Effector memory CD8-positive, alpha-beta T cell (primary cell): ENCODE measurements around the gene DENND4A.
A peak's percentile ranks its signal among the peaks of the same experiment; 100 is the strongest.

Experiments used
- ATAC-seq: fragments of 150-1000 bp; cut with Tn5 transposase; replicated peaks from 2 replicates; pipeline ENCODE4 v1.10.0; 2021; ENCODE audit warnings: mild to moderate bottlenecking, moderate library complexity
- DNase-seq, 3 experiments: peaks; one replicate each; pipeline ENCODE4 v3.0.0; 2021
- H3K27ac Mint-ChIP-seq, 2 donors: one replicate each; pipeline ENCODE4 v1.8.0; 2022; ENCODE audit warnings: mild to moderate bottlenecking in 2 of 2, mixed read lengths in 2 of 2, moderate library complexity in 2 of 2
- H3K27me3 Mint-ChIP-seq, 2 donors: one replicate each; pipeline ENCODE4 v1.8.0; 2022; ENCODE audit warnings: mixed read lengths in 2 of 2
- H3K36me3 Mint-ChIP-seq: one replicate; pipeline ENCODE4 v1.8.0; 2022; ENCODE audit warnings: mild to moderate bottlenecking, moderate library complexity, mixed read lengths; ENCODE audit not compliant: insufficient read depth
- H3K4me1 Mint-ChIP-seq, 2 donors: one replicate each; pipeline ENCODE4 v1.8.0; 2022; ENCODE audit warnings: low read depth in 2 of 2, mixed read lengths in 2 of 2
- H3K4me3 Mint-ChIP-seq, 2 donors: one replicate each; pipeline ENCODE4 v1.8.0; 2022; ENCODE audit warnings: mild to moderate bottlenecking in 2 of 2, mixed read lengths in 2 of 2, moderate library complexity in 2 of 2
- H3K9me3 Mint-ChIP-seq, 2 donors: one replicate each; pipeline ENCODE4 v1.8.0; 2022; ENCODE audit warnings: mixed read lengths in 2 of 2
- total RNA-seq, 9 experiments: gene quantifications; one replicate each; lab custom pipeline; 2026; lab: John Stamatoyannopoulos, UW

Gene DENND4A
- total RNA-seq: 150 to 281 (median 190) reads per million in 9 experiments

GRCh38 chr15:65792138-65792987 lies at the start of gene DENND4A:
Gene DENND4A (minus strand): TSS chr15:65792293. CDS start chr15:65756450, 35,843 bp downstream.
- no peaks in the 10 kb centered on the region for H3K9me3 Mint-ChIP-seq
- no peaks in the 10 kb centered on the region for H3K27me3 Mint-ChIP-seq
- H3K4me1 Mint-ChIP-seq: peaks cover 19 to 37% of the 10 kb centered on the region in 2 donors
- peak; percentile 97 to 98 (median 98) for DNase-seq
- peak within 1 kb of the TSS; percentile 81 to 90 for H3K4me3 Mint-ChIP-seq
- H3K27ac Mint-ChIP-seq: peak within 1 kb of the TSS; percentile 98 to 99
- peaks cover 46% of the 10 kb centered on the region for H3K36me3 Mint-ChIP-seq
- peak; percentile 79 for ATAC-seq

GRCh38 chr15:65841121-65841930 lies 49.2 kb upstream of the DENND4A start:
- Mint-ChIP-seq H3K9me3 (no peaks in the 10 kb centered on the region), H3K27me3 (no peaks in the 10 kb centered on the region), H3K4me1 (peaks cover 4 to 5% of the 10 kb centered on the region in 2 donors), H3K4me3 (no peak overlapping the region), H3K36me3 (peaks cover 4% of the 10 kb centered on the region), H3K27ac (no peak overlapping the region)
- DNase-seq (no peak), ATAC-seq (no peak)

- no peak for DNase-seq
- Mint-ChIP-seq H3K36me3 (peaks cover 4% of the 10 kb centered on the region), H3K27me3 (no peaks in the 10 kb centered on the region)
Measured at GRCh38 chr15:65839985-65840384, 47.9 kb upstream of the DENND4A start.

GRCh38 chr15:65839354-65839901 lies 47.3 kb upstream of the DENND4A start:
- H3K9me3 Mint-ChIP-seq: no peaks in the 10 kb centered on the region
- ATAC-seq (no peak), DNase-seq (no peak)
- no peaks in the 10 kb centered on the region for H3K27me3 Mint-ChIP-seq
- peaks cover 4% of the 10 kb centered on the region for H3K36me3 Mint-ChIP-seq
- no peak overlapping the region for H3K4me3 Mint-ChIP-seq
- H3K27ac Mint-ChIP-seq: no peak overlapping the region
- H3K4me1 Mint-ChIP-seq: peaks cover 4 to 12% of the 10 kb centered on the region in 2 donors

More at GRCh38 chr15:65839985-65840384, 47.9 kb upstream of the DENND4A start:
- ATAC-seq: no peak
- Mint-ChIP-seq H3K4me1 (peaks cover 4 to 9% of the 10 kb centered on the region in 2 donors), H3K4me3 (no peak overlapping the region), H3K27ac (no peak overlapping the region), H3K9me3 (no peaks in the 10 kb centered on the region)

- Mint-ChIP-seq H3K27ac (peak overlapping the region in 1 of 2 donors; percentile 47), H3K36me3 (no peaks in the 10 kb centered on the region), H3K4me3 (no peak overlapping the region), H3K27me3 (no peaks in the 10 kb centered on the region), H3K4me1 (peaks cover 19 to 29% of the 10 kb centered on the region in 2 donors), H3K9me3 (no peaks in the 10 kb centered on the region)
- ATAC-seq (no peak), DNase-seq (no peak)
Measured at GRCh38 chr15:65837301-65838294, 45.5 kb upstream of the DENND4A start.

GRCh38 chr15:65836665-65837064 lies 44.6 kb upstream of the DENND4A start:
- Mint-ChIP-seq H3K27ac (peak overlapping the region in 1 of 2 donors; percentile 47), H3K36me3 (no peaks in the 10 kb centered on the region), H3K9me3 (no peaks in the 10 kb centered on the region), H3K4me1 (peaks cover 23 to 35% of the 10 kb centered on the region in 2 donors), H3K4me3 (no peak overlapping the region), H3K27me3 (no peaks in the 10 kb centered on the region)
- ATAC-seq: no peak
- DNase-seq: peak in 1 of 3 experiments; percentile 19

GRCh38 chr15:65835447-65835846 lies 43.4 kb upstream of the DENND4A start:
- Mint-ChIP-seq H3K36me3 (no peaks in the 10 kb centered on the region), H3K27me3 (no peaks in the 10 kb centered on the region), H3K4me1 (peaks cover 25 to 38% of the 10 kb centered on the region in 2 donors), H3K4me3 (no peak overlapping the region), H3K27ac (peak overlapping the region; percentile 12 to 56), H3K9me3 (no peaks in the 10 kb centered on the region)
- no peak for ATAC-seq
- no peak for DNase-seq

GRCh38 chr15:65834603-65835282 lies 42.6 kb upstream of the DENND4A start:
- ATAC-seq (no peak), DNase-seq (no peak)
- no peaks in the 10 kb centered on the region for H3K36me3 Mint-ChIP-seq
- H3K4me3 Mint-ChIP-seq: no peak overlapping the region
- no peaks in the 10 kb centered on the region for H3K9me3 Mint-ChIP-seq
- H3K27ac Mint-ChIP-seq: peak overlapping the region; percentile 12 to 56
- H3K27me3 Mint-ChIP-seq: no peaks in the 10 kb centered on the region
- peaks cover 25 to 38% of the 10 kb centered on the region in 2 donors for H3K4me1 Mint-ChIP-seq

GRCh38 chr15:65833501-65834205 lies 41.6 kb upstream of the DENND4A start:
- Mint-ChIP-seq H3K27ac (peak overlapping the region; percentile 81 to 97), H3K4me1 (peaks cover 34 to 47% of the 10 kb centered on the region in 2 donors), H3K36me3 (no peaks in the 10 kb centered on the region), H3K9me3 (no peaks in the 10 kb centered on the region), H3K27me3 (no peaks in the 10 kb centered on the region), H3K4me3 (peak overlapping the region; percentile 71 to 82)
- DNase-seq (no peak), ATAC-seq (no peak)

- H3K9me3 Mint-ChIP-seq: no peaks in the 10 kb centered on the region
- ATAC-seq (peak; percentile 64), DNase-seq (peak; percentile 30 to 50 (median 31))
- H3K27ac Mint-ChIP-seq: peak overlapping the region; percentile 81 to 97
- peaks cover 42 to 54% of the 10 kb centered on the region in 2 donors for H3K4me1 Mint-ChIP-seq
- H3K36me3 Mint-ChIP-seq: peaks cover 4% of the 10 kb centered on the region
- no peaks in the 10 kb centered on the region for H3K27me3 Mint-ChIP-seq
- H3K4me3 Mint-ChIP-seq: peak overlapping the region; percentile 71 to 82
Measured at GRCh38 chr15:65832549-65833364, 40.7 kb upstream of the DENND4A start.
